H1 (cell line): ENCODE measurements around the gene DOCK1. TPM values are rescaled to one million over a fixed set of nuclear protein-coding genes. Genes with fewer than 3 reads are reported as not detected.

Experiments
- CTCF ChIA-PET: fragments of 300-600 bp; sonication (Branson Sonifier 250); formaldehyde crosslinking; loops from one replicate; lab custom pipeline; 2021; ENCODE audit not compliant: partially characterized antibody; lab: Charles Lee
- POLR2A ChIA-PET: fragments of 300-600 bp; sonication (Branson Sonifier 250); formaldehyde crosslinking; loops from one replicate; lab custom pipeline; 2021; ENCODE audit warnings: inconsistent platforms; ENCODE audit not compliant: partially characterized antibody; lab: Charles Lee
- DNase-seq, 2 experiments: peaks; one replicate each; pipeline versions ENCODE4 v3.0.0 to v3.0.0-alpha.2; 2010 to 2022; ENCODE audit warnings: low spot score in 2 of 2, low read depth in 1 of 2, mixed read lengths in 1 of 2
- FAIRE-seq: peaks from 2 replicates; lab custom pipeline; 2011; peaks lifted over from hg19 to GRCh38; lab: Jason Lieb, UNC
- H2AFZ ChIP-seq: 2 replicates; pipeline ENCODE4 v1.8.1; 2012; ENCODE audit warnings: low read length, inconsistent platforms
- H2AK5ac ChIP-seq: 2 replicates; pipeline ENCODE4 v1.6.1; 2013; ENCODE audit warnings: low read depth, low read length
- H2BK120ac ChIP-seq: replicated peaks from 2 replicates; pipeline ENCODE3; 2013; ENCODE audit warnings: low read depth, low read length, inconsistent platforms
- H2BK12ac ChIP-seq: 2 replicates; pipeline ENCODE4 v1.6.1; 2013; ENCODE audit warnings: low read depth, low read length
- H2BK15ac ChIP-seq: 2 replicates; pipeline ENCODE4 v1.6.1; 2013; ENCODE audit warnings: low read length
- H2BK20ac ChIP-seq: 2 replicates; pipeline ENCODE4 v1.6.1; 2013; ENCODE audit warnings: low read length
- H2BK5ac ChIP-seq: 2 replicates; pipeline ENCODE4 v1.6.1; 2013; ENCODE audit warnings: low read depth, low read length
- H3K14ac ChIP-seq: 2 replicates; pipeline ENCODE4 v1.6.1; 2013; ENCODE audit warnings: inconsistent platforms; ENCODE audit not compliant: insufficient read length
- H3K18ac ChIP-seq: 2 replicates; pipeline ENCODE4 v1.6.1; 2013; ENCODE audit warnings: low read length; ENCODE audit errors: extremely low read depth
- H3K23ac ChIP-seq: 2 replicates; pipeline ENCODE4 v1.6.1; 2013; ENCODE audit warnings: inconsistent platforms; ENCODE audit not compliant: insufficient read length
- H3K23me2 ChIP-seq: 2 replicates; pipeline ENCODE4 v1.6.1; 2013; ENCODE audit warnings: low read depth, low read length
- H3K27ac ChIP-seq: 2 replicates; pipeline ENCODE4 v1.6.1; 2011; ENCODE audit warnings: low read depth, low read length, inconsistent platforms
- H3K27me3 ChIP-seq, 4 experiments: replicated peaks in 1 of 4; 1 replicate in 1 of 4; 2 replicates in 3 of 4; pipeline versions ENCODE4 v1.6.1 to v1.8.1; 2011 to 2013; ENCODE audit warnings: low read length in 3 of 4, mild to moderate bottlenecking in 3 of 4, inconsistent platforms in 2 of 4, mixed read lengths in 2 of 4, moderate library complexity in 1 of 4; ENCODE audit not compliant: control insufficient read depth in 3 of 4, insufficient read depth in 3 of 4; ENCODE audit errors: extremely low read depth in 1 of 4
- H3K36me3 ChIP-seq, 4 experiments: 2 replicates each; pipeline versions ENCODE4 v1.6.1 to v1.8.1; 2011 to 2013; ENCODE audit warnings: mild to moderate bottlenecking in 4 of 4, low read length in 3 of 4, moderate library complexity in 2 of 4, control low read depth in 1 of 4, inconsistent platforms in 1 of 4; ENCODE audit not compliant: insufficient read depth in 4 of 4, control insufficient read depth in 2 of 4
- H3K4ac ChIP-seq: replicated peaks from 2 replicates; pipeline ENCODE3; 2013; ENCODE audit warnings: low read length, low read depth, mixed read lengths, inconsistent platforms; ENCODE audit not compliant: insufficient read length
- H3K4me1 ChIP-seq, 4 experiments: replicated peaks in 1 of 4; 1 replicate in 1 of 4; 2 replicates in 3 of 4; pipeline versions ENCODE4 v1.6.1 to v1.8.1; 2011 to 2013; ENCODE audit warnings: low read length in 3 of 4, inconsistent platforms in 2 of 4, mixed read lengths in 1 of 4; ENCODE audit not compliant: insufficient read depth in 4 of 4, control insufficient read depth in 3 of 4
- H3K4me2 ChIP-seq, 2 experiments: 2 replicates each; pipeline versions ENCODE4 v1.6.1 to v1.8.1; 2011 to 2013; ENCODE audit warnings: low read depth in 2 of 2, low read length in 2 of 2, control low read depth in 1 of 2, inconsistent platforms in 1 of 2, mild to moderate bottlenecking in 1 of 2; ENCODE audit not compliant: insufficient read depth in 1 of 2
- H3K4me3 ChIP-seq, 4 experiments: fragments of 200-600, 300-600 bp in 1 of 4; sonication (generic), shearing (Covaris generic), sonication (Bioruptor Twin) in 1 of 4; 2 replicates each; pipeline versions ENCODE4 v1.5.1 to v1.8.1; 2011 to 2016; ENCODE audit warnings: low read length in 4 of 4, low read depth in 3 of 4, control low read depth in 2 of 4, inconsistent platforms in 2 of 4, mild to moderate bottlenecking in 2 of 4, mixed read lengths in 1 of 4, moderate library complexity in 1 of 4; ENCODE audit not compliant: insufficient read depth in 2 of 4; ENCODE audit errors: extremely low read depth in 1 of 4
- H3K56ac ChIP-seq: replicated peaks from 2 replicates; pipeline ENCODE3; 2013; ENCODE audit warnings: low read depth, mild to moderate bottlenecking, mixed read lengths, low read length, inconsistent platforms; ENCODE audit not compliant: insufficient read length
- H3K79me1 ChIP-seq: 2 replicates; pipeline ENCODE4 v1.6.1; 2013; ENCODE audit warnings: low read depth, low read length, control low read depth
- H3K79me2 ChIP-seq, 2 experiments: 2 replicates each; pipeline versions ENCODE4 v1.6.1 to v1.8.1; 2012 to 2013; ENCODE audit warnings: low read length in 2 of 2, mild to moderate bottlenecking in 2 of 2, inconsistent platforms in 1 of 2; ENCODE audit not compliant: insufficient read depth in 2 of 2, control insufficient read depth in 1 of 2
- H3K9ac ChIP-seq, 4 experiments: replicated peaks in 1 of 4; 1 replicate in 1 of 4; 2 replicates in 3 of 4; pipeline versions ENCODE4 v1.6.1 to v1.8.1; 2011 to 2013; ENCODE audit warnings: low read depth in 3 of 4, low read length in 3 of 4, control low read depth in 2 of 4, mild to moderate bottlenecking in 2 of 4, moderate library complexity in 2 of 4, inconsistent platforms in 1 of 4; ENCODE audit errors: extremely low read depth in 1 of 4
- H3K9me3 ChIP-seq, 2 experiments: 2 replicates each; pipeline versions ENCODE4 v1.6.1 to v1.8.1; 2012 to 2013; ENCODE audit warnings: mild to moderate bottlenecking in 2 of 2, moderate library complexity in 2 of 2, control low read depth in 1 of 2, inconsistent platforms in 1 of 2, low read depth in 1 of 2, low read length in 1 of 2, mixed read lengths in 1 of 2; ENCODE audit not compliant: insufficient read depth in 2 of 2
- H4K20me1 ChIP-seq, 2 experiments: replicated peaks in 1 of 2; 2 replicates each; pipeline versions ENCODE3 to v1.8.1; 2011 to 2013; ENCODE audit warnings: inconsistent platforms in 2 of 2, low read length in 2 of 2, mild to moderate bottlenecking in 1 of 2; ENCODE audit not compliant: insufficient read depth in 2 of 2, control insufficient read depth in 1 of 2
- H4K5ac ChIP-seq: 2 replicates; pipeline ENCODE4 v1.6.1; 2013; ENCODE audit warnings: low read length, low read depth, mixed read lengths, inconsistent platforms; ENCODE audit not compliant: insufficient read length
- H4K8ac ChIP-seq: 2 replicates; pipeline ENCODE4 v1.8.0; 2013; ENCODE audit warnings: mild to moderate bottlenecking, moderate library complexity, low read length, inconsistent platforms; ENCODE audit not compliant: insufficient read depth; ENCODE audit errors: extremely low read depth
- H4K91ac ChIP-seq: replicated peaks from 2 replicates; pipeline ENCODE3; 2013; ENCODE audit warnings: low read length, mixed read lengths, inconsistent platforms; ENCODE audit not compliant: insufficient read length
- ATF2 ChIP-seq: IDR thresholded peaks from 2 replicates; pipeline ENCODE4 v1.6.1; 2012; ENCODE audit warnings: low read length, inconsistent platforms
- CEBPB ChIP-seq: IDR thresholded peaks from 2 replicates; pipeline ENCODE4 v1.6.1; 2012; ENCODE audit warnings: low read depth, low read length
- CREB1 ChIP-seq: IDR thresholded peaks from 2 replicates; pipeline ENCODE4 v1.6.1; 2012; ENCODE audit warnings: inconsistent platforms
- E2F6 ChIP-seq: IDR thresholded peaks from 2 replicates; pipeline ENCODE4 v1.6.1; 2012; ENCODE audit warnings: inconsistent platforms
- EGR1 ChIP-seq: IDR thresholded peaks from 2 replicates; pipeline ENCODE4 v1.6.1; 2011; ENCODE audit warnings: low read depth, low read length, borderline replicate concordance
- GABPA ChIP-seq: IDR thresholded peaks from 2 replicates; pipeline ENCODE4 v1.6.1; 2011; ENCODE audit warnings: mild to moderate bottlenecking, low read length, moderate library complexity, borderline replicate concordance; ENCODE audit not compliant: insufficient read depth
- GTF2F1 ChIP-seq: IDR thresholded peaks from 2 replicates; pipeline ENCODE4 v1.6.1; 2012; ENCODE audit warnings: low read depth, low read length, improper control_type of control experiment, borderline replicate concordance
- JUN ChIP-seq: IDR thresholded peaks from 2 replicates; pipeline ENCODE4 v1.6.1; 2011; ENCODE audit warnings: low read depth, mild to moderate bottlenecking, improper control_type of control experiment, low read length
- KDM4A ChIP-seq: IDR thresholded peaks from one replicate; pipeline ENCODE4 v1.7.1; 2012; ENCODE audit warnings: low read depth, mild to moderate bottlenecking, moderate library complexity, low read length, inconsistent platforms; ENCODE audit not compliant: severe bottlenecking
- PHF8 ChIP-seq: fragments of 200-600 bp; sonication (generic); conservative IDR thresholded peaks from 2 replicates; pipeline ENCODE4 v1.7.1; 2012; ENCODE audit warnings: low read depth, mild to moderate bottlenecking, inconsistent platforms, low read length, moderate library complexity
- SRF ChIP-seq: IDR thresholded peaks from 2 replicates; pipeline ENCODE4 v1.6.1; 2011; ENCODE audit warnings: mild to moderate bottlenecking, low read depth, low read length, moderate library complexity
- WGBS, 2 experiments: shearing (Covaris generic) in 1 of 2; methylation state at CpG; one replicate each; pipeline versions ENCODE4 v1.1.6 to v1.1.7; 2013 to 2015; ENCODE audit warnings: low lambda C conversion rate in 2 of 2, mixed read lengths in 2 of 2, inconsistent platforms in 1 of 2, low coverage in 1 of 2, missing lambda C conversion rate in 1 of 2; ENCODE audit not compliant: insufficient replicate concordance in 2 of 2, insufficient coverage in 1 of 2, insufficient read length in 1 of 2; ENCODE audit errors: extremely low coverage in 1 of 2, missing lambda C conversion rate in 1 of 2; 5-methylcytosine and 5-hydroxymethylcytosine counted together
- polyA plus RNA-seq, 7 experiments: library from polyadenylated mRNA; depleted of rRNA in 3 of 7; stranded (reverse) in 5 of 7; unstranded in 2 of 7; fragments of >200 nt in 5 of 7; fragments of 200-250 nt in 2 of 7; gene quantifications; 1 replicate in 5 of 7; 2 replicates in 1 of 7; 4 replicates in 1 of 7; pipeline versions ENCODE4 v1.2.1 to v1.2.3, GENCODE V29; 2011 to 2013; ENCODE audit warnings: missing spikeins in 2 of 7, mixed read lengths in 2 of 7
- total RNA-seq: library from RNA; stranded (reverse); fragmentation: NEBNext Ultra II Directional; extraction: Animal tissue kit (Norgen Biotek cat#: 25700); gene quantifications from 2 replicates; pipeline ENCODE4 v1.2.1, GENCODE V29; 2021

Gene DOCK1
- total and polyA plus RNA-seq, 2 of the 8 experiments (the other 6 are each of a cell fraction or from before 2014, with no cell fraction given): 11.6 to 53.0 TPM

DNA sequence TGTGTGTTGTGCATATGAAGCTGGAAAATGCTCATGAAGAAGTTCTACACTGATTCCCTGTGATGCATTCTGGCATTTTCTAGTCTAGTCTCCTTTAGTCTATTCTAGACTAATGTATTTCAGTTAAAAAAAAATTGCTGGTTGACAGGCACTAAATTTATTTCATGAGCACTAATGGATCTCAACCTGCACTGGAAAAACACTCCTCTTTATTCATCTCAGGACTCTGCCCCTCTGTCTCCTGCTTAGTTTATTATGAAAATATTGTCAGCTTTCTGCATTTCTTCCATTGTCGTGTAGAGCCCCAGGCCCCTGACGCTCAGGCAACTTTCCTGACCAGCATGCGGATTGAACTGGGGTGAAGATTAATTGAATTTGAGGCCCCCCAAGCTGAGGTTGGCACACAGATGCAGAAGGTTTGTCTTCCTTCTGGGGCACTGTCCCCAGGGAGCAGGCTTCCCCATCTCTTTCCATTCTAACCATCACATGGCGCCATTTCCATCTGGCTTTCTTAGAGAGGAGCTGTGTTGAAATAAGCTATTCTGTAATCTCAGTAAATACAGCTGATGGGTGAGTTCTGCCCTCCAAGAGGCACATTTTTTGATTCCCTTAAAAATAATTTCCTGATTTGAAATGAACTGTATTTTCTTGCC, 162.4 kb downstream of the DOCK1 start:
- Histone ChIP-seq H4K91ac (no peak overlapping the region), H3K79me2 (no peaks in the 10 kb centered on the region), H4K5ac (no peak overlapping the region), H4K8ac (no peak overlapping the region), H4K20me1 (peaks cover 0 to 4% of the 10 kb centered on the region in 2 experiments), H2BK12ac (no peak overlapping the region), H3K4me3 (no peak overlapping the region), H2BK15ac (no peak overlapping the region), H3K23ac (no peak overlapping the region), H3K18ac (no peak overlapping the region), H3K4me1 (no peaks in the 10 kb centered on the region), H3K79me1 (no peaks in the 10 kb centered on the region), H3K27ac (no peak overlapping the region), H3K27me3 (no peaks in the 10 kb centered on the region), H3K23me2 (no peaks in the 10 kb centered on the region), H3K4me2 (no peak overlapping the region), H2AFZ (no peak overlapping the region), H3K36me3 (peaks cover 2 to 12% (median 6%) of the 10 kb centered on the region in 4 experiments; a peak in 5 of 8 replicates), H3K9me3 (no peaks in the 10 kb centered on the region), H2BK20ac (no peak overlapping the region), H3K4ac (no peak overlapping the region), H3K9ac (no peak overlapping the region), H2BK5ac (no peak overlapping the region), H3K14ac (no peak overlapping the region), H3K56ac (no peak overlapping the region), H2BK120ac (no peak overlapping the region), H2AK5ac (no peak overlapping the region)
- WGBS, 2 experiments: 90% methylated on average over 4 of the region's 4 CpGs; no CpG with 5 or more reads in 1 of the 2 experiments
- no peak for DNase-seq
- CTCF ChIA-PET: no interaction called here
- POLR2A ChIA-PET: no interaction called here
- no peak for FAIRE-seq
- TF ChIP-seq EGR1 (no peak), CEBPB (no peak), SRF (no peak), ATF2 (no peak), KDM4A (no peak), GABPA (no peak), PHF8 (no peak), JUN (no peak), GTF2F1 (no peak), CREB1 (no peak), E2F6 (no peak)
